ENCODE data around the gene TMEM201.

DNA sequence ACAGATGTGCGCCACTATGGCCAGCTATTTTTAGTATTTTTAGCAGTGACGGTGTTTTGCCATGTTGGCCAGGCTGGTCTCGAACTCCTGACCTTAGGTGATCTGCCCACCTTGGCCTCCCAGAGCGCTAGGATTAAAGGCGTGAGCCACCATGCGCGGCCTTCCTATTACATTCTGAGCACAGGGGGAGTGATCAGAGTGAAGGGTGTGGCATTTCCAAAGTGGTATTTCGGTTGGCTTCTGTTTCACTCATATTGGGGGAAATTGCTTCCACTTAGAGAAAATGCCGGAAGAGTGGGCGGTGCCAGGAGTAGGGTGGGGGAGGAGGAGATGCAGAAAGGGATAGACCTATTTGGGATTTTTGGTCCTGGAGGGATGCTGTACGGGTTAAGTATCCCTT is 67.1 kb downstream of the TMEM201 start:
- TF ChIP-seq, protein P1, sequence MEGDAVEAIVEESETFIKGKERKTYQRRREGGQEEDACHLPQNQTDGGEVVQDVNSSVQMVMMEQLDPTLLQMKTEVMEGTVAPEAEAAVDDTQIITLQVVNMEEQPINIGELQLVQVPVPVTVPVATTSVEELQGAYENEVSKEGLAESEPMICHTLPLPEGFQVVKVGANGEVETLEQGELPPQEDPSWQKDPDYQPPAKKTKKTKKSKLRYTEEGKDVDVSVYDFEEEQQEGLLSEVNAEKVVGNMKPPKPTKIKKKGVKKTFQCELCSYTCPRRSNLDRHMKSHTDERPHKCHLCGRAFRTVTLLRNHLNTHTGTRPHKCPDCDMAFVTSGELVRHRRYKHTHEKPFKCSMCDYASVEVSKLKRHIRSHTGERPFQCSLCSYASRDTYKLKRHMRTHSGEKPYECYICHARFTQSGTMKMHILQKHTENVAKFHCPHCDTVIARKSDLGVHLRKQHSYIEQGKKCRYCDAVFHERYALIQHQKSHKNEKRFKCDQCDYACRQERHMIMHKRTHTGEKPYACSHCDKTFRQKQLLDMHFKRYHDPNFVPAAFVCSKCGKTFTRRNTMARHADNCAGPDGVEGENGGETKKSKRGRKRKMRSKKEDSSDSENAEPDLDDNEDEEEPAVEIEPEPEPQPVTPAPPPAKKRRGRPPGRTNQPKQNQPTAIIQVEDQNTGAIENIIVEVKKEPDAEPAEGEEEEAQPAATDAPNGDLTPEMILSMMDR (IDR thresholded peaks at IDR 0.05), result no peak
- no peak for TF ChIP-seq POLR2AphosphoS5 (IDR thresholded peaks at IDR 0.05)
- no peak for TF ChIP-seq POLR2A (IDR thresholded peaks at IDR 0.05)
- no peak for TF ChIP-seq EP300 (IDR thresholded peaks at IDR 0.05)
